NCI-H2029 (cell line): Measurements from ENCODE around the gene GEMIN2.
"Not testable (repeated sequence)": the region's sequence is repeated elsewhere in the genome, so short reads cannot be mapped to it uniquely, and the experiment has no call there.

Experiments used
- DNase-seq: peaks from one replicate; lab custom pipeline; 2025; lab: John Stamatoyannopoulos, UW

GEMIN2 gene

DNA sequence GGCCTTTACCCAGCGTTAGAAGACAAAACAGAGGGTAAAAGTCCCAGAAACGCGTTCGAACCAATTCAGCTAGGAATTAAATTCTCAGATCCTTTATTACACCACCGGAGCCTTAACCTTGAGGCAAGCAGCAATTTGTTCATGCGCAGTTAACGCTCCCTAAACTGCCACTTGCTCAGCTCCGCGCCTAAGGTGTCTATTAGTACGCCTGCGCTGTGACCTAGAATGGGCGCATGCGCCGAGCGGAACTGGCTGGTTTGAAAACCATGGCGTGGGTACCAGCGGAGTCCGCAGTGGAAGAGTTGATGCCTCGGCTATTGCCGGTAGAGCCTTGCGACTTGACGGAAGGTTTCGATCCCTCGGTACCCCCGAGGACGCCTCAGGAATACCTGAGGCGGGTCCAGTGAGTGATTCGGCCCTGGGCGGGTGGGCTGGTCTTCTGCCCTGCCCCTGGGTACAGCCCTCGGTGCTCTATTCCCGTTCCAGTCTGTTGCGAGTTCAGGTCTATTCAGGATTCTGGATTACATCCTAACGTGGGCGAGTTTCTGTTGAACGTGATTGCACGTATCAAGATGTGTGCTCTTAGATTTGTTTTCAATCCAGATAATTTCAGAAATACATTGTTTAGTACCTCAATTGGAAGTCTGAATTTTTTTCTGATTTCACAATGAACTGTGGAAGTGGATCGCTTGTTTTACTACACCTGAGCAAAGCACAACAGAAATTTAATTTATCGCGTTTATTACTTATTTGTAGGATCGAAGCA lies at the start of gene GEMIN2:
TSS of gene GEMIN2 (plus strand) at position 251 of the 766 bp plus-strand sequence. CDS start at position 267, 16 bp downstream.
- DNase-seq = peak; percentile 98

GRCh38 chr14:39069169-39069805 lies 44.8 kb upstream of the GEMIN2 start:
- not testable (repeated sequence) for DNase-seq

- DNase-seq = no peak
Observed at GRCh38 chr14:39069923-39070322, 44.2 kb upstream of the GEMIN2 start.

DNA sequence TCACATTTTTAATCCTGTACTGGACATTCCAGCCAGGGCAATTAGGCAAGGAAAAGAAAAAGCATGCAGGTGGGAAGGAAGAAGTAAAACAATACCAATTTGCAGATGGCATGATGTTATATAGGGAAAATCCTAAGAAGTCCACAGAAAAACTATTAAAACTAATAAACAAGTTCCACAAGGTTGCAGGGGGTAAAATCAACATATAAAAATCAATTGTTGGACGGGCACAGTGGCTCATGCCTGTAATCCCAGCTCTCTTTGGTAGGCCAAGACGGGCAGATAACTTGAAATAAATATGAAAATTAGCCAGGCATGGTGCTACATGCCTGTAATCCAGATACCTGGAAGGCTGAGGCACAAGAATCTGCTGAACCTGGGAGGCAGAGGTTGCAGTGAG lies 43.0 kb upstream of the GEMIN2 start:
- no peak for DNase-seq

DNA sequence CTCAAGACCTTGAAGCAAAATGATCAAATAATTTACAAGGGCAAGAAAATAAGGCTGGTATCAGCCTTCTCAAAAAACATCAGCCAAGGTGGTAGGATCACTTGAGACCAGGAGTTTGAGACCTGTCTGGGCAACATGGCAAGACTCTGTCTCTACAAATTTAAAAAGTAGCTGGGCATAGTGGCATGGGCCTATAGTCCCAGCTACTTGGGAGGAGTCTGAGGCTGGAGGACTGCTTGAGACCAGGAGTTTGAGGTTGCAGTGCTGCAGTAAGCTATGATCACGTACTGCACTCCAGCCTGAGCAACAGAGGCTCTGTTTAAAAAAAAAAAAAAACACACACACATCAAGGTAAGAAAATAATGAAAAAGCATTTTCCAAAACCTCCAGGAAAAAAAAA lies 33.2 kb upstream of the GEMIN2 start:
- DNase-seq = no peak

GRCh38 chr14:39083127-39083526 lies 31.0 kb upstream of the GEMIN2 start:
- DNase-seq = no peak

GRCh38 chr14:39085933-39086332 lies 28.2 kb upstream of the GEMIN2 start:
- no peak for DNase-seq

- no peak for DNase-seq
Observed at GRCh38 chr14:39087493-39087892, 26.6 kb upstream of the GEMIN2 start.

GRCh38 chr14:39090548-39091111 lies 23.5 kb upstream of the GEMIN2 start:
- DNase-seq = no peak

DNA sequence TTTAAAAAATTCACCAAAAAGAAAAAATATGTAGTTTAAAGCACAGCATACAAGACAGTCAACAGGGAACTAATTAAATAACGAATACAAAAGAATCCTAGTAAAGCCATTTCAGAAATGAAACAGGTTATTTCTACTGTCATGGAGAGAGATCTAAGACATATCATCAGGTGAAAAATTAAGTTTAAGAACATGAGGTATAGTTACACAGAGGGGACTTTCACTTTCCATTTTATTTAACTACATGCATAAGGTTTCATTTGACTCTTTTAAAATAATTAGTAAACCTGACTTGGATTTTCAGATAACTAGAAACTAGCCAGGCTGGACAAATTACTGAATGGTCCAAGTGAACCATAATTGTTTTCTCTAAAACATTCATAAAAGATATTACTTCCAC lies 22.4 kb upstream of the GEMIN2 start:
- DNase-seq = no peak

DNA sequence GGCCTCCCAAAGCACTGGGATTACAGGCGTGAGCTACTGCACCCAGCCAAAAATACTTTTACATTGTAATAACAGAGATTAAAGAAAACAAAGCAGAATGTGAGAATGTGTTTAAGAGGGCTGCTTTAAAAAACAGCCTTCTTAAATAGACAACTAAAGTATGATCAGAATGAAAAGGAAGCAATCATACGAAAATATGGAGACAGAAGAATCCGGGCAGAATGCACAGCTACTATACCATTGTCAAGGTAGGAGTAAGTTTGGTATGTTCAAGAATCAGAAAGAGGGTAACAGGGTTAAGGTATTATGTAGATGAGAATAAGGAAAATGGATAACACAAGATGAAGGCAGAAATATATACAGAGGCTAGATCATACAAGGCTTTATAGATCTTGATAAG lies 19.6 kb upstream of the GEMIN2 start:
- DNase-seq = no peak

GRCh38 chr14:39097159-39097558 lies 17.0 kb upstream of the GEMIN2 start:
- no peak for DNase-seq

- not testable (repeated sequence) for DNase-seq
Observed at GRCh38 chr14:39099215-39099614, 14.9 kb upstream of the GEMIN2 start.

DNA sequence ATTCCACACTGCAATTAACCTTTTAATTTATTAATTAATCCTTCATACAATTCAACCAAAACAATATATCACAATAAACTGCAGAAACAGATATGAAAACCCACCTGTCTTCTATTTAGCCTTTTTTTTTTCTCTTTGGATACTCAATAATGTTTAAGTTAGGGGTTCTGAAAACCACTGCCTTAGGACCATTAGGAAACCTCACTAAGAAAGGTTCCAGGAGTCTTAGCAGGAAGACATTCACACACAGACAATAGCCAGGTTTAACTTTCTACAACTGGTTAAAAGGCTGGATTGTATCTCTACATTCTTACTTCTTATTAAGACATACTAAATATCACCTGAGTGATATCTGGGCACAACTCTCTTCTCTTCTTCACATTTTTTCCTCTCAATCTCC lies 14.4 kb upstream of the GEMIN2 start:
- DNase-seq = no peak

DNA sequence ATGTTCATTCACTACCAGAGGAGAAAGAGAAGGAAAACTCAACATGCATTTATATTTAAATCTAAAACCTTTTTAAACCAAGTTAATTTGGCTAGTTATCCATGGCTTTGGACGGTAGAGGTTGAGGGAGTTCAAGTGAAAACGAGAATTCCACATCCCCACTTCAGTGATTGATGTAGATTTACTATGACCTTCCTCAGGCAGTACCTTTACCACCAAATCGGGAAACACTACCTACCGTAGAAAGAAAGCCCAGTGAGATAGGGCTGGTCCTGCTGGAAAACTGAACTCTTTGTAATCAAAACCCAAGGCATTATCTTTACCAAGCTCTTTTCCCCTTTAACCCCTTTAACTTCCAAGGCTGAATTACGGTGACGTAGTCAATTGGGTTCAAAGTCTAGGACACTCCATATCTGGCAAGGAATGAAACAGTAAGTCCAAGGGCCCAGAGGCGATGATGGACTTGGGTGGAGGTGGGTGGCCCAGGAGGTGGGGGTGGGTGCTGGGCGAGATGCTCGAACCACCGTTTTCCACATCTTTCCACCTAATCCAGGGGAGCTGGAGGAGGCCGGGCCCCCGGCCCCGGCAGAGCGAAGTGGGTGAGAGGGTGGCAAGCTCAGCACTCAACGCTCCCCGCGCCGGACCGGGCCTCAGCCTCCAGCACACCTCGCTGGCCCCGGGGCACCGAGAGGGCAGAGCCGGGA lies 11.7 kb upstream of the GEMIN2 start:
- DNase-seq = no peak

GRCh38 chr14:39102969-39103957 lies 10.9 kb upstream of the GEMIN2 start, which contains the start of gene SEC23A:
TSS of gene SEC23A (minus strand) at chr14:39103235. CDS start at chr14:39096118, 7,117 bp downstream.
- peak; percentile 81 for DNase-seq

- DNase-seq = not testable (repeated sequence)
Observed at GRCh38 chr14:39104078-39104801, 9.9 kb upstream of the GEMIN2 start.

GRCh38 chr14:39107591-39107996 lies 6.5 kb upstream of the GEMIN2 start:
- DNase-seq = no peak

- DNase-seq = no peak
Observed at GRCh38 chr14:39108791-39109190, 5.3 kb upstream of the GEMIN2 start.

- DNase-seq = no peak
Observed at GRCh38 chr14:39109893-39110715, 4.0 kb upstream of the GEMIN2 start.
